Measurements from ENCODE around the gene KCNA10.

GRCh38 chr1:110483308-110483685 lies 35.7 kb downstream of the KCNA10 start:
- no peak for TF ChIP-seq CTCF (IDR thresholded peaks at IDR 0.05)
- TF ChIP-seq POLR2AphosphoS5 (IDR thresholded peaks at IDR 0.05) = no peak
- no peak for TF ChIP-seq POLR2A (IDR thresholded peaks at IDR 0.05)

Data from transverse colon (tissue), 4 donors.